WTC11 (cell line): ENCODE data around the gene ETS1. TPM values are rescaled to one million over a fixed set of nuclear protein-coding genes. Genes with fewer than 3 reads are reported as not detected.
A peak's percentile ranks its signal among the peaks of the same experiment; 100 is the strongest.

Experiments
- ATAC-seq: fragments of 200-7000 bp; cut with Tn5 transposase; 2 replicates; pipeline ENCODE4 v1.10.0; 2021; ENCODE audit warnings: mild to moderate bottlenecking, moderate library complexity
- CTCF ChIA-PET: fragments of 300-600 bp; sonication (Branson Sonifier 250); formaldehyde crosslinking; loops from one replicate; lab custom pipeline; 2021; ENCODE audit warnings: antibody characterized with exemption; lab: Charles Lee
- POLR2A ChIA-PET: fragments of 350-600 bp; sonication (Branson Sonifier 250); formaldehyde crosslinking; loops from one replicate; lab custom pipeline; 2021; ENCODE audit warnings: antibody characterized with exemption; lab: Charles Lee
- DNase-seq: peaks from one replicate; pipeline ENCODE4 v3.0.0; 2021; ENCODE audit warnings: low spot score
- H3K27ac Mint-ChIP-seq: 2 replicates; pipeline ENCODE4 v1.8.0; 2021; ENCODE audit warnings: mixed read lengths
- H3K27me3 Mint-ChIP-seq: 2 replicates; pipeline ENCODE4 v1.8.0; 2021; ENCODE audit warnings: low read depth, mild to moderate bottlenecking, moderate library complexity, mixed read lengths
- H3K36me3 Mint-ChIP-seq: 2 replicates; pipeline ENCODE4 v1.8.0; 2021; ENCODE audit warnings: mixed read lengths
- H3K4me1 Mint-ChIP-seq: 2 replicates; pipeline ENCODE4 v1.8.0; 2022; ENCODE audit warnings: mixed read lengths
- H3K4me3 Mint-ChIP-seq: 2 replicates; pipeline ENCODE4 v1.8.0; 2021; ENCODE audit warnings: mild to moderate bottlenecking, moderate library complexity, mixed read lengths
- H3K9me3 Mint-ChIP-seq: 2 replicates; pipeline ENCODE4 v1.8.0; 2021; ENCODE audit warnings: mixed read lengths
- ATF3 ChIP-seq: sonication (generic); formaldehyde crosslinking; conservative IDR thresholded peaks from 2 replicates; pipeline ENCODE4 v1.8.1; 2022; ENCODE audit warnings: mild to moderate bottlenecking, missing genetic modification reagents
- CREM ChIP-seq: sonication (generic); formaldehyde crosslinking; IDR thresholded peaks from 2 replicates; pipeline ENCODE4 v1.8.1; 2022; ENCODE audit warnings: mild to moderate bottlenecking, missing genetic modification reagents, moderate library complexity
- E2F1 ChIP-seq: sonication (generic); formaldehyde crosslinking; IDR thresholded peaks from 2 replicates; pipeline ENCODE4 v1.8.0; 2022; ENCODE audit warnings: mild to moderate bottlenecking, missing genetic modification reagents
- FOXJ3 ChIP-seq: sonication (generic); formaldehyde crosslinking; IDR thresholded peaks from 2 replicates; pipeline ENCODE4 v1.9.0; 2021; ENCODE audit warnings: missing genetic modification reagents, mild to moderate bottlenecking, borderline replicate concordance
- GABPB1 ChIP-seq: sonication (generic); formaldehyde crosslinking; IDR thresholded peaks from 2 replicates; pipeline ENCODE4 v1.8.1; 2023; ENCODE audit warnings: mild to moderate bottlenecking, missing genetic modification reagents
- IRF2 ChIP-seq: sonication (generic); formaldehyde crosslinking; IDR thresholded peaks from 2 replicates; pipeline ENCODE4 v1.8.0; 2022; ENCODE audit warnings: low read depth, missing genetic modification reagents, borderline replicate concordance
- MYBL2 ChIP-seq: sonication (generic); formaldehyde crosslinking; IDR thresholded peaks from 2 replicates; pipeline ENCODE4 v1.8.1; 2023; ENCODE audit warnings: mild to moderate bottlenecking, moderate library complexity, missing genetic modification reagents
- OVOL2 ChIP-seq: fragments of 250-450 bp; sonication (Bioruptor Pico); IDR thresholded peaks from 2 replicates; pipeline ENCODE4 v1.9.0; 2021; ENCODE audit warnings: mild to moderate bottlenecking, borderline replicate concordance
- SMAD3 ChIP-seq: sonication (generic); formaldehyde crosslinking; IDR thresholded peaks from 2 replicates; pipeline ENCODE4 v1.8.0; 2022; ENCODE audit warnings: missing genetic modification reagents, mild to moderate bottlenecking, borderline replicate concordance
- SMAD4 ChIP-seq: sonication (generic); formaldehyde crosslinking; IDR thresholded peaks from 2 replicates; pipeline ENCODE4 v1.8.0; 2022; ENCODE audit warnings: mild to moderate bottlenecking, missing genetic modification reagents
- SOX15 ChIP-seq: fragments of 250-450 bp; sonication (Bioruptor Pico); IDR thresholded peaks from 2 replicates; pipeline ENCODE4 v1.9.0; 2021; ENCODE audit warnings: mild to moderate bottlenecking
- ZNF263 ChIP-seq: sonication (generic); formaldehyde crosslinking; IDR thresholded peaks from 2 replicates; pipeline ENCODE4 v1.8.1; 2022; ENCODE audit warnings: low read depth, mild to moderate bottlenecking, moderate library complexity, missing genetic modification reagents
- ZNF281 ChIP-seq: sonication (generic); formaldehyde crosslinking; IDR thresholded peaks from 2 replicates; pipeline ENCODE4 v1.8.0; 2023; ENCODE audit warnings: mild to moderate bottlenecking, missing genetic modification reagents
- ZNF317 ChIP-seq: sonication (generic); formaldehyde crosslinking; IDR thresholded peaks from 2 replicates; pipeline ENCODE4 v1.8.1; 2023; ENCODE audit warnings: low read depth, mild to moderate bottlenecking, moderate library complexity, missing genetic modification reagents, borderline replicate concordance
- total RNA-seq: library from RNA; stranded (reverse); gene quantifications from 3 replicates; pipeline ENCODE4 v1.2.3, GENCODE V29; 2021
- TF ChIP-seq, protein P1 (sequence below): fragments of 250-450 bp; sonication (Bioruptor Pico); IDR thresholded peaks from 2 replicates; pipeline ENCODE4 v2.1.2; 2022; ENCODE audit warnings: mild to moderate bottlenecking, moderate library complexity
- TF ChIP-seq, protein P2 (sequence below): sonication (generic); formaldehyde crosslinking; IDR thresholded peaks from 2 replicates; pipeline ENCODE4 v1.8.0; 2022; ENCODE audit warnings: mild to moderate bottlenecking, missing genetic modification reagents
- TF ChIP-seq, protein P3 (sequence below): sonication (generic); formaldehyde crosslinking; IDR thresholded peaks from 2 replicates; pipeline ENCODE4 v1.8.1; 2022; ENCODE audit warnings: low read depth, mild to moderate bottlenecking, moderate library complexity, missing genetic modification reagents, borderline replicate concordance
- TF ChIP-seq, protein P4 (sequence below): sonication (generic); formaldehyde crosslinking; IDR thresholded peaks from 2 replicates; pipeline ENCODE4 v1.8.1; 2023; ENCODE audit warnings: mild to moderate bottlenecking, moderate library complexity, missing genetic modification reagents
- TF ChIP-seq, protein P5 (sequence below): sonication (generic); formaldehyde crosslinking; IDR thresholded peaks from 2 replicates; pipeline ENCODE4 v1.8.1; 2022; ENCODE audit warnings: low read depth, missing genetic modification reagents, borderline replicate concordance
- TF ChIP-seq, protein P6 (sequence below): fragments of 250-450 bp; sonication (Bioruptor Pico); IDR thresholded peaks from 2 replicates; pipeline ENCODE4 v1.9.0; 2021; ENCODE audit warnings: mild to moderate bottlenecking

The ETS1 gene
- total RNA-seq, 1 experiment from 2014 or later = 33.1 TPM

- H3K4me1 Mint-ChIP-seq = peaks cover 46% of the 10 kb centered on the region
- POLR2A ChIA-PET = no interaction called here
- H3K9me3 Mint-ChIP-seq = no peaks in the 10 kb centered on the region
- no peak for TF ChIP-seq GABPB1 (CRISPR knock-in tag)
- TF ChIP-seq OVOL2 (CRISPR knock-in tag) = no peak
- no peak for TF ChIP-seq ATF3
- TF ChIP-seq E2F1 (CRISPR knock-in tag) = no peak
- no peak for TF ChIP-seq ZNF263 (CRISPR knock-in tag)
- TF ChIP-seq, protein P1, sequence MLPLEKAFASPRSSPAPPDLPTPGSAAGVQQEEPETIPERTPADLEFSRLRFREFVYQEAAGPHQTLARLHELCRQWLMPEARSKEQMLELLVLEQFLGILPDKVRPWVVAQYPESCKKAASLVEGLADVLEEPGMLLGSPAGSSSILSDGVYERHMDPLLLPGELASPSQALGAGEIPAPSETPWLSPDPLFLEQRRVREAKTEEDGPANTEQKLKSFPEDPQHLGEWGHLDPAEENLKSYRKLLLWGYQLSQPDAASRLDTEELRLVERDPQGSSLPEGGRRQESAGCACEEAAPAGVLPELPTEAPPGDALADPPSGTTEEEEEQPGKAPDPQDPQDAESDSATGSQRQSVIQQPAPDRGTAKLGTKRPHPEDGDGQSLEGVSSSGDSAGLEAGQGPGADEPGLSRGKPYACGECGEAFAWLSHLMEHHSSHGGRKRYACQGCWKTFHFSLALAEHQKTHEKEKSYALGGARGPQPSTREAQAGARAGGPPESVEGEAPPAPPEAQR (CRISPR knock-in tag) = no peak
- TF ChIP-seq, protein P2, sequence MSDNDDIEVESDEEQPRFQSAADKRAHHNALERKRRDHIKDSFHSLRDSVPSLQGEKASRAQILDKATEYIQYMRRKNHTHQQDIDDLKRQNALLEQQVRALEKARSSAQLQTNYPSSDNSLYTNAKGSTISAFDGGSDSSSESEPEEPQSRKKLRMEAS (CRISPR knock-in tag) = no peak
- TF ChIP-seq MYBL2 (CRISPR knock-in tag) = no peak
- TF ChIP-seq, protein P3, sequence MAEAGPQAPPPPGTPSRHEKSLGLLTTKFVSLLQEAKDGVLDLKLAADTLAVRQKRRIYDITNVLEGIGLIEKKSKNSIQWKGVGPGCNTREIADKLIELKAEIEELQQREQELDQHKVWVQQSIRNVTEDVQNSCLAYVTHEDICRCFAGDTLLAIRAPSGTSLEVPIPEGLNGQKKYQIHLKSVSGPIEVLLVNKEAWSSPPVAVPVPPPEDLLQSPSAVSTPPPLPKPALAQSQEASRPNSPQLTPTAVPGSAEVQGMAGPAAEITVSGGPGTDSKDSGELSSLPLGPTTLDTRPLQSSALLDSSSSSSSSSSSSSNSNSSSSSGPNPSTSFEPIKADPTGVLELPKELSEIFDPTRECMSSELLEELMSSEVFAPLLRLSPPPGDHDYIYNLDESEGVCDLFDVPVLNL (CRISPR knock-in tag) = no peak
- TF ChIP-seq IRF2 (CRISPR knock-in tag) = no peak
- TF ChIP-seq, all 79 proteins: peak for 0
- no peak for DNase-seq
- Mint-ChIP-seq H3K27me3 (no peaks in the 10 kb centered on the region; the same call in 1 of the 2 replicates), H3K36me3 (no peaks in the 10 kb centered on the region), H3K4me3 (no peak overlapping the region), H3K27ac (no peak overlapping the region)
- ATAC-seq = no peak
- CTCF ChIA-PET = interaction anchor here (0.6 to 3.9 kb wide), 9 partner anchors 19 to 456 kb away, joined by 3 to 15 read pairs (median 3); partner anchors contain the start of gene ETS1
These were observed 40.9 kb upstream of the ETS1 start for GRCh38 chr11:128628325-128628673.

- ATAC-seq (peak; percentile 23), DNase-seq (no peak)
- Mint-ChIP-seq H3K36me3 (no peaks in the 10 kb centered on the region), H3K27me3 (peaks cover 5% of the 10 kb centered on the region; the same call in 1 of the 2 replicates), H3K9me3 (no peaks in the 10 kb centered on the region), H3K4me3 (no peak overlapping the region), H3K4me1 (peaks cover 46% of the 10 kb centered on the region), H3K27ac (no peak overlapping the region)
- ChIA-PET CTCF (interaction anchor here (0.6 to 1.5 kb wide), 6 partner anchors 24 to 329 kb away, joined by 3 to 7 read pairs (median 3); partner anchors contain the start of gene ETS1), POLR2A (no interaction called here)
- TF ChIP-seq, protein P4, sequence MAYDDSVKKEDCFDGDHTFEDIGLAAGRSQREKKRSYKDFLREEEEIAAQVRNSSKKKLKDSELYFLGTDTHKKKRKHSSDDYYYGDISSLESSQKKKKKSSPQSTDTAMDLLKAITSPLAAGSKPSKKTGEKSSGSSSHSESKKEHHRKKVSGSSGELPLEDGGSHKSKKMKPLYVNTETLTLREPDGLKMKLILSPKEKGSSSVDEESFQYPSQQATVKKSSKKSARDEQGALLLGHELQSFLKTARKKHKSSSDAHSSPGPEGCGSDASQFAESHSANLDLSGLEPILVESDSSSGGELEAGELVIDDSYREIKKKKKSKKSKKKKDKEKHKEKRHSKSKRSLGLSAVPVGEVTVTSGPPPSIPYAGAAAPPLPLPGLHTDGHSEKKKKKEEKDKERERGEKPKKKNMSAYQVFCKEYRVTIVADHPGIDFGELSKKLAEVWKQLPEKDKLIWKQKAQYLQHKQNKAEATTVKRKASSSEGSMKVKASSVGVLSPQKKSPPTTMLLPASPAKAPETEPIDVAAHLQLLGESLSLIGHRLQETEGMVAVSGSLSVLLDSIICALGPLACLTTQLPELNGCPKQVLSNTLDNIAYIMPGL (CRISPR knock-in tag) = no peak
- TF ChIP-seq FOXJ3 (CRISPR knock-in tag) (no peak), ZNF317 (CRISPR knock-in tag) (no peak), CREM (CRISPR knock-in tag) (no peak), SMAD3 (CRISPR knock-in tag) (no peak), ZNF281 (no peak), SMAD4 (CRISPR knock-in tag) (no peak), SOX15 (CRISPR knock-in tag) (no peak)
- TF ChIP-seq, protein P5, sequence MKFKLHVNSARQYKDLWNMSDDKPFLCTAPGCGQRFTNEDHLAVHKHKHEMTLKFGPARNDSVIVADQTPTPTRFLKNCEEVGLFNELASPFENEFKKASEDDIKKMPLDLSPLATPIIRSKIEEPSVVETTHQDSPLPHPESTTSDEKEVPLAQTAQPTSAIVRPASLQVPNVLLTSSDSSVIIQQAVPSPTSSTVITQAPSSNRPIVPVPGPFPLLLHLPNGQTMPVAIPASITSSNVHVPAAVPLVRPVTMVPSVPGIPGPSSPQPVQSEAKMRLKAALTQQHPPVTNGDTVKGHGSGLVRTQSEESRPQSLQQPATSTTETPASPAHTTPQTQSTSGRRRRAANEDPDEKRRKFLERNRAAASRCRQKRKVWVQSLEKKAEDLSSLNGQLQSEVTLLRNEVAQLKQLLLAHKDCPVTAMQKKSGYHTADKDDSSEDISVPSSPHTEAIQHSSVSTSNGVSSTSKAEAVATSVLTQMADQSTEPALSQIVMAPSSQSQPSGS (CRISPR knock-in tag) = no peak
- TF ChIP-seq, protein P6, sequence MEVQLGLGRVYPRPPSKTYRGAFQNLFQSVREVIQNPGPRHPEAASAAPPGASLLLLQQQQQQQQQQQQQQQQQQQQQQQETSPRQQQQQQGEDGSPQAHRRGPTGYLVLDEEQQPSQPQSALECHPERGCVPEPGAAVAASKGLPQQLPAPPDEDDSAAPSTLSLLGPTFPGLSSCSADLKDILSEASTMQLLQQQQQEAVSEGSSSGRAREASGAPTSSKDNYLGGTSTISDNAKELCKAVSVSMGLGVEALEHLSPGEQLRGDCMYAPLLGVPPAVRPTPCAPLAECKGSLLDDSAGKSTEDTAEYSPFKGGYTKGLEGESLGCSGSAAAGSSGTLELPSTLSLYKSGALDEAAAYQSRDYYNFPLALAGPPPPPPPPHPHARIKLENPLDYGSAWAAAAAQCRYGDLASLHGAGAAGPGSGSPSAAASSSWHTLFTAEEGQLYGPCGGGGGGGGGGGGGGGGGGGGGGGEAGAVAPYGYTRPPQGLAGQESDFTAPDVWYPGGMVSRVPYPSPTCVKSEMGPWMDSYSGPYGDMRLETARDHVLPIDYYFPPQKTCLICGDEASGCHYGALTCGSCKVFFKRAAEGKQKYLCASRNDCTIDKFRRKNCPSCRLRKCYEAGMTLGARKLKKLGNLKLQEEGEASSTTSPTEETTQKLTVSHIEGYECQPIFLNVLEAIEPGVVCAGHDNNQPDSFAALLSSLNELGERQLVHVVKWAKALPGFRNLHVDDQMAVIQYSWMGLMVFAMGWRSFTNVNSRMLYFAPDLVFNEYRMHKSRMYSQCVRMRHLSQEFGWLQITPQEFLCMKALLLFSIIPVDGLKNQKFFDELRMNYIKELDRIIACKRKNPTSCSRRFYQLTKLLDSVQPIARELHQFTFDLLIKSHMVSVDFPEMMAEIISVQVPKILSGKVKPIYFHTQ (CRISPR knock-in tag) = no peak
These were observed 40.4 kb upstream of the ETS1 start for GRCh38 chr11:128627666-128628324.
